GM19397 (cell line): ENCODE measurements around the gene CWC27.
A peak's percentile ranks its signal among the peaks of the same experiment; 100 is the strongest.

Experiments used
- ATAC-seq: cut with Tn5 transposase; IDR thresholded peaks from one replicate; pipeline ENCODE4 v1.9.1; 2021; ENCODE audit warnings: mild to moderate bottlenecking, moderate library complexity; ENCODE audit not compliant: unreplicated experiment

Gene CWC27

GRCh38 chr5:65032250-65032649 is 263.5 kb downstream of the CWC27 start:
- ATAC-seq, result no peak

DNA sequence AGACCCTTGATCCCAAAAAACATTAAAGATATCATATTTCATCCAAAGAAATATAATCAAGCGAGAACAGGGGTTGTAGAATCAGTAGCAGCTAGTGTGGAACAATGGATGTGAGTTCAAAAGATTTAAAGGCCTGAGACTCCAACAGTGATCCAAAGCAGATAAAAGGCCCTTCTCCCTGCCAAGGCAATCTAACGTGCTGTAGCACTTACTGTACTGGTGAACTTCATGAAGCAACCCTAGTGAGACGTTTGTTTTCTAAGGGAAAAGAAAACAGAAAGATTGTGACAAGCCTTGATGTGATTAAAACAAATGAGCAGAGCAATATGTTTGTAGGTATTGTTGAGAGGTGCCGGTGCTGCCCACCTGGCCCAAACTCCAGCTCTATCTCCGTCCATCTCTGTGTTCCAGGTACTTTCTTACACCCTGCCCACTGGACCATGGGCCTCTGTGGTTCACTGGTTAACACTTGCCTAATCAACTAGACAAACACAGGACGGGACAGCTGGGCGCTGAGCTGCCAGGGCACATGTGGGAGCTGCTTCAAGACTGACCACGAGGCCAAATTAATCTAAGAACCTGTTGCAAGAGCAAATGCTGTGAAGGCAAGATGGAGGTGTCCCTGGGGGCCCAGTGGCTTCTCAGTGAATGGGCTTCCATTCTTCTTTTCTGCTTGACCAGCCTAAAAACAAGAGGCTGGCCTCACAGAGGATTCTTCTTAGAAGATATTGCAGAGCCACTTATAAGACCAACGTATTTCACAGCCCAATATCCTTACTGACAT is 265.5 kb downstream of the CWC27 start:
- no peak for ATAC-seq

DNA sequence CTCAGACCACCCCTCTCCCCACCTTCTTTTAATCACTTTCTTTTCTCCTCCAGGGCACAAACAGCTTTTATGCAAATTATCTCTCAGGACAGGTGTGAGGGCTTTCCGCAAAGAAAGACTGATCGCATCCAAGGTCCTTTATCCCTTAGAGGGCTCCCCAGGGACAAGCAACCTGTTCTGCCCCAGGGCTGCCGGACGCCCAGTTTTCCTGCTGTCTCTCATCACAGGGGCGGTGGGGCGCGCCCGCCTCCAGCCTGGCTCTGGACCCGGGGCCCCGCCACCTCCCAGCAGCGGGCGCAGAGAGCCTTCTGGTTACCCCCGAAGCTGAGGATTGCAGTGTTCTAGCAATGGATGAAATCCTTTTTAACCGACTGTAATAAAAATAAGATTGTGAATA is 266.1 kb downstream of the CWC27 start:
- no peak for ATAC-seq

DNA sequence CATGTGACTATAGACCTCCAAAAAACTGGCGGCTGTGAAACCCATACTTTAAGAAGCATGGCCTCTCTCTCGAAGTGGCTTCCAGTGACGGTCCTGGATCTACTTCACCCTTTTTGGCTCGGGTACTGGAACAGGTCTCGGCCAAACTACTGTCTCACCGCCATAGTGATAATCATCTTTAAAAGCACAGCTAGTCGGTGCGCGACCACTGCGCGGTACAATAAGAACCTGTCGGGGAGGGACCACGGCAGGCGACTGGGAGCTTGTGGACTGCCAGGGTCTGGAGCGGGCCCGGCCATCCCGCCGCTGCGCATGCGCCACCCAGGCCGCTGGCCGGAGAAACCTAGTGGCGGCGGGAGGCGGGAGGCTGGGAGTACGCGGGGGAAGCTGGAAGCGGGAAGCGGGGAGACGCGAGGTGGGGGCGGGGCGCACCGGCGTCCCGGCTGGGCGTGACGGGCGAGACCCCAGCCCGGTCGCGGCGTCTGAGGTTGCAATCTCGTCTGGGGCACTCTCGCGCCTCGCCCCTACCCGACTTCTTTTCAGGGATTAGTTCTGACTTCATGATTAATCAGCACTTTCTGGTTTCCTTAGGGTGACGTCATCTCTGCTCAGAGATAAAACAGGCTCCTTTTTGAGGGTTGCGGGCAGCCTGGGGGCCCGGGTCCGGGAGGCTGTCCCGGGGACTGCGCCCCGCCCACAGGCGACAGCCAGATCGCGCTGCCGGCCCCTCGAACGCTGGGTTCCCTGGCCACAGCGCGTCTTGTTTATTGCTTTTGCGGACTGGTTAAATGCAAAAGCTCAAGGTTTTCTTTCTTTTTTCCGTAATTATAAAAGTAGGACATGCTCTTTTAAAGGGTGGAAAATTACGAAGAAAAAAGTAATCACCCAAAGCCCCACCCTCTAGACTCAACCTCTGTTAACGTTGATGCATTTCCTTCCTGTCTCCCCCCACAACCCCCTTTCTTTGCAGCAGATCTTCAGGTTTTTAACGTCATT is 266.8 kb downstream of the CWC27 start:
- peak; percentile 81 for ATAC-seq

GRCh38 chr5:65037831-65038815 is 269.4 kb downstream of the CWC27 start:
- no peak for ATAC-seq

- ATAC-seq, result no peak
These were observed 272.8 kb downstream of the CWC27 start for GRCh38 chr5:65041296-65042158.

- ATAC-seq, result no peak
These were observed 275.2 kb downstream of the CWC27 start for GRCh38 chr5:65043843-65044359.

- ATAC-seq, result no peak
These were observed 278.5 kb downstream of the CWC27 start for GRCh38 chr5:65047225-65047624.

DNA sequence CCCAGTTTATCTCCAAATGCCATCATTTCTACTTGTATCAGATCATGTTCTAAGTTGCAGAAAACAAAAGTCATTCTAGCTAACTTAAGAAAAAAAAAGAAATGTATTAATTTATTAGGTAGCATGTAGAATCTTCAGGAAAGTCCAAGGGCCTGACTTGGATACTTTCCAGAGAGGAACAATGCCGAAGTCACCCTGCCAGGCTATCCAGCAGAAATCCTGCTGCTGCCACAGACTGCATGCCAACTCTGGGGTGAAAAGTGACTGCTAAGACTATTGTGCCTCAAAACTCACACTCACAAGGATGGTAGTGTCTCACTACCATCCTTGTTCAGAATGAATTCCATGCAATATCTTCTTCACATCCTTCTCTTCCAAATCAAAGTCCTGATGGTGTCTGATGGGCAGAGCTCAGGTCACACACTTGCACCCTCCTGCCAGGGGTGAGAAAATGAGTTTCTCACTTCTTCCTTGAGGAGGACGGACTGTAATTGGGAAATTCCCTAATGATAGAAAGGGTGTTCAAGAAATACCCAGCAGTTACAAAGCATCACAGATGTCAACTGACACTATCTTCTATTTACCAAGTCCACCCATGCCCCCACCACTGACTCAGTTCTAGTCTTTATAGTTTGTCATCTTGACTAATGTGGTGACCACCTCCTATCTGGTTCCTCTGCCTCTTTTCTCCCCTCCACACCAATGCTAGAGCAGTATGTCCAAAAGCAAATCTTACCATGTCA is 279.4 kb downstream of the CWC27 start:
- ATAC-seq, result peak; percentile 47

GRCh38 chr5:65050140-65050539 is 281.4 kb downstream of the CWC27 start:
- ATAC-seq, result no peak

DNA sequence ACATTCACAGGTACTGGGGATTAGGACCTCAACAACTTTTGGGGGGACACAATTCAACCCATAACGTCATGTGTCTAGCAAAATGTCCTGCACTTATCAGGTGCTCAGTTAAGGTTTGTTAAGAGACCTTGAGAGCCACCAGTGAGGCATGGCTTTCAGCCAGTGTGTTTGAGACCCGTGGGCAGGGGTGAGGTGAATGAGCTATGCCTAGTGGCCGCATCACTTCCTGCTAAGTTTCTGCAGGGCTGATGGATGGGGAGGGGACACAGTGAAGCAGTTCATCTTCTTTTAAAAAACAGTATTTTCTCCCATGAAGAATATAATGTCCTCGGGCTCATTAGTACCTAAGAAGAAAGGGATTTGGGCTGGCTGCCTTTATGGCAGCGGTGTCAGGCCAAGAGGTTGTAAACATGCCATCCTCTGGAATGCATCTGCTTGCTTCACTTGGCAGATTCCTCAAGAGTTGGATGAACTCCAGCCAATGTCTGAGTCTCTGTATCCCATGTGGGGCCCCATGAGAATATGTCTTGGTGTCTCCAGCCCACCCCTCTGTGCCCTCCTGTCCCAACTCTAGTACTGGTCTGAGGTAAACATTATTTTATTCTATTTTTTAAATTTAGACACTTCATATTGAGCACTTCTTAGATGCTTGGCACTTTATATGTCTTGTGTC is 282.2 kb downstream of the CWC27 start:
- ATAC-seq, result no peak

DNA sequence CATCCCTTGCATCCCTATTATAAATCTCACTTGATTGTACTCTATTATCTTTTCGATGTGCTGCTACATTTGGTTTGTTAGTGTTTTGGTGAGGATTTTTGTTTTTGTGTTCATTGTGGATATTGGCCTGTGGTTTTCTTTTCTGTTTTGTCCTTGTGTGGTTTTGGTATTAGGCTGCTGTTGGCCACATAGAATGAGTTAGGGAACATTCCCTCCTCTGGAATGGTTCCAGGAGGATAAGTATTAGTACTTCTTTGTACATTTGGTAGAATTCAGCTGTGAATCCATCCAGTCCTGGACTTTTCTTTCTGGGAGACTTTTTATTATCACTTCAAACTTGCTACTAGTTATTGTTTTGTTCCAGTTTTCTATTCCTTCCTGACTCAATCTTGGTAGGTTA is 287.2 kb downstream of the CWC27 start:
- ATAC-seq, result no peak

GRCh38 chr5:65059681-65060598 is 291.2 kb downstream of the CWC27 start:
- ATAC-seq, result no peak

- peak; percentile 76 for ATAC-seq
These were observed 292.7 kb downstream of the CWC27 start for GRCh38 chr5:65061250-65061973.

GRCh38 chr5:65061974-65062353 is 293.2 kb downstream of the CWC27 start:
- peak; percentile 30 for ATAC-seq

DNA sequence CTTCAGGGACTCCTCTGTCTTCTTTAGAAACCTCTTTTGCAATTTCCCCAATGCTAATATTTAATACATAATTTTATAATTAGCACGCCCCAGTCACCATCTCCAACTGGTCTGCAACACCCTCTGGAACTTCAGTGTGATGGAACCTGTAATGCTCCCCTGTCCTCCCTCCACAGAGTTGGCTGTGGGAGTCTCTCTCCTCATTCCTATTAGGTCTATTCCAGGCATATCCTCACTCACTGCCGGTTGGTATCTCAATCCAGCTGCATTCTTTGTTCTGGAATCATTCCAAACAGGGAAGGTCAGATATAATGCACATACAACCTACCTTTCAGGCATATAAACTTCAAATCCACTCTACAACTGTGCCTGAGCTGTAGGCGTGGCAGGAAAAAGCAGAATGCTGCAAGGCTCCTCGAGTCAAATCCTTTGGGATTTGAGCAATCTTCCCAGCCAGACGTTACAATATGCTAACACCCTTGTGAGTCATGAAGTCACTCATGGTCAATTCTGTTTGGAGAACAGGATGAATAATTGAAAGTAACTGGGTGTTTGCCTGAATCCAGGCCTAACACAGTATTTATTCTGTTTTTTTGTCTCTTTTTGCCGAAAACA is 293.8 kb downstream of the CWC27 start:
- ATAC-seq, result no peak
